ENCODE measurements around the gene METTL15. TPM values are rescaled to one million over a fixed set of nuclear protein-coding genes. Genes with fewer than 3 reads are reported as not detected.

METTL15 gene
- total and polyA plus RNA-seq, 2 experiments from 2014 or later: 9.0 to 19.8 TPM

GRCh38 chr11:28107191-28107749, 918 bp upstream of the METTL15 start:
- Mint-ChIP-seq H3K27ac (peak overlapping the region; percentile 99), H3K27me3 (ENCODE audit: insufficient read depth, low read depth, poor library complexity) (peaks cover 14% of the 10 kb centered on the region), H3K36me3 (ENCODE audit: low read depth) (no peaks in the 10 kb centered on the region), H3K4me3 (peak overlapping the region; percentile 99), H3K4me1 (peaks cover 22% of the 10 kb centered on the region), H3K9me3 (no peaks in the 10 kb centered on the region)
- Histone ChIP-seq H3F3A (replicated peaks; ENCODE audit: low read depth) (no peaks in the 10 kb centered on the region), H3K9me2 (ENCODE audit: insufficient read depth) (no peaks in the 10 kb centered on the region), H3K27me3 (ENCODE audit: insufficient read depth) (no peaks in the 10 kb centered on the region), H3K4me2 (peak overlapping the region; percentile 83), H3K4me3 (peak overlapping the region; percentile 81), H4K20me1 (replicated peaks; ENCODE audit: insufficient read depth) (no peaks in the 10 kb centered on the region), H3K27ac (ENCODE audit: low read depth) (0 out of 2 replicates have a peak overlapping the region, but pooled peaks have one; percentile 45), H3K4me1 (ENCODE audit: insufficient read depth) (peaks cover 5% of the 10 kb centered on the region), H3K36me3 (ENCODE audit: insufficient read depth) (no peaks in the 10 kb centered on the region), H2AFZ (peak overlapping the region; percentile 34; the same call in 1 of the 2 replicates), H3K79me2 (replicated peaks; ENCODE audit: insufficient read depth) (peaks cover 87% of the 10 kb centered on the region)
- TF ChIP-seq ZNF114 (CRISPR knock-in tag; IDR thresholded peaks at IDR 0.05): no peak
- TF ChIP-seq, protein P1, sequence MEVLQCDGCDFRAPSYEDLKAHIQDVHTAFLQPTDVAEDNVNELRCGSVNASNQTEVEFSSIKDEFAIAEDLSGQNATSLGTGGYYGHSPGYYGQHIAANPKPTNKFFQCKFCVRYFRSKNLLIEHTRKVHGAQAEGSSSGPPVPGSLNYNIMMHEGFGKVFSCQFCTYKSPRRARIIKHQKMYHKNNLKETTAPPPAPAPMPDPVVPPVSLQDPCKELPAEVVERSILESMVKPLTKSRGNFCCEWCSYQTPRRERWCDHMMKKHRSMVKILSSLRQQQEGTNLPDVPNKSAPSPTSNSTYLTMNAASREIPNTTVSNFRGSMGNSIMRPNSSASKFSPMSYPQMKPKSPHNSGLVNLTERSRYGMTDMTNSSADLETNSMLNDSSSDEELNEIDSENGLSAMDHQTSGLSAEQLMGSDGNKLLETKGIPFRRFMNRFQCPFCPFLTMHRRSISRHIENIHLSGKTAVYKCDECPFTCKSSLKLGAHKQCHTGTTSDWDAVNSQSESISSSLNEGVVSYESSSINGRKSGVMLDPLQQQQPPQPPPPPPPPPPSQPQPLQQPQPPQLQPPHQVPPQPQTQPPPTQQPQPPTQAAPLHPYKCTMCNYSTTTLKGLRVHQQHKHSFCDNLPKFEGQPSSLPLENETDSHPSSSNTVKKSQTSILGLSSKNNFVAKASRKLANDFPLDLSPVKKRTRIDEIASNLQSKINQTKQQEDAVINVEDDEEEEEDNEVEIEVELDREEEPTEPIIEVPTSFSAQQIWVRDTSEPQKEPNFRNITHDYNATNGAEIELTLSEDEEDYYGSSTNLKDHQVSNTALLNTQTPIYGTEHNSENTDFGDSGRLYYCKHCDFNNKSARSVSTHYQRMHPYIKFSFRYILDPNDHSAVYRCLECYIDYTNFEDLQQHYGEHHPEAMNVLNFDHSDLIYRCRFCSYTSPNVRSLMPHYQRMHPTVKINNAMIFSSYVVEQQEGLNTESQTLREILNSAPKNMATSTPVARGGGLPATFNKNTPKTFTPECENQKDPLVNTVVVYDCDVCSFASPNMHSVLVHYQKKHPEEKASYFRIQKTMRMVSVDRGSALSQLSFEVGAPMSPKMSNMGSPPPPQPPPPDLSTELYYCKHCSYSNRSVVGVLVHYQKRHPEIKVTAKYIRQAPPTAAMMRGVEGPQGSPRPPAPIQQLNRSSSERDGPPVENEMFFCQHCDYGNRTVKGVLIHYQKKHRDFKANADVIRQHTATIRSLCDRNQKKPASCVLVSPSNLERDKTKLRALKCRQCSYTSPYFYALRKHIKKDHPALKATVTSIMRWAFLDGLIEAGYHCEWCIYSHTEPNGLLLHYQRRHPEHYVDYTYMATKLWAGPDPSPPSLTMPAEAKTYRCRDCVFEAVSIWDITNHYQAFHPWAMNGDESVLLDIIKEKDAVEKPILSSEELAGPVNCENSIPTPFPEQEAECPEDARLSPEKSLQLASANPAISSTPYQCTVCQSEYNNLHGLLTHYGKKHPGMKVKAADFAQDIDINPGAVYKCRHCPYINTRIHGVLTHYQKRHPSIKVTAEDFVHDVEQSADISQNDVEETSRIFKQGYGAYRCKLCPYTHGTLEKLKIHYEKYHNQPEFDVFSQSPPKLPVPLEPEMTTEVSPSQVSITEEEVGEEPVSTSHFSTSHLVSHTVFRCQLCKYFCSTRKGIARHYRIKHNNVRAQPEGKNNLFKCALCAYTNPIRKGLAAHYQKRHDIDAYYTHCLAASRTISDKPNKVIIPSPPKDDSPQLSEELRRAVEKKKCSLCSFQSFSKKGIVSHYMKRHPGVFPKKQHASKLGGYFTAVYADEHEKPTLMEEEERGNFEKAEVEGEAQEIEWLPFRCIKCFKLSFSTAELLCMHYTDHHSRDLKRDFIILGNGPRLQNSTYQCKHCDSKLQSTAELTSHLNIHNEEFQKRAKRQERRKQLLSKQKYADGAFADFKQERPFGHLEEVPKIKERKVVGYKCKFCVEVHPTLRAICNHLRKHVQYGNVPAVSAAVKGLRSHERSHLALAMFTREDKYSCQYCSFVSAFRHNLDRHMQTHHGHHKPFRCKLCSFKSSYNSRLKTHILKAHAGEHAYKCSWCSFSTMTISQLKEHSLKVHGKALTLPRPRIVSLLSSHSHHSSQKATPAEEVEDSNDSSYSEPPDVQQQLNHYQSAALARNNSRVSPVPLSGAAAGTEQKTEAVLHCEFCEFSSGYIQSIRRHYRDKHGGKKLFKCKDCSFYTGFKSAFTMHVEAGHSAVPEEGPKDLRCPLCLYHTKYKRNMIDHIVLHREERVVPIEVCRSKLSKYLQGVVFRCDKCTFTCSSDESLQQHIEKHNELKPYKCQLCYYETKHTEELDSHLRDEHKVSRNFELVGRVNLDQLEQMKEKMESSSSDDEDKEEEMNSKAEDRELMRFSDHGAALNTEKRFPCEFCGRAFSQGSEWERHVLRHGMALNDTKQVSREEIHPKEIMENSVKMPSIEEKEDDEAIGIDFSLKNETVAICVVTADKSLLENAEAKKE (CRISPR knock-in tag; IDR thresholded peaks at IDR 0.05): no peak
- no peak for TF ChIP-seq NANOG (IDR thresholded peaks at IDR 0.05; ENCODE audit: borderline replicate concordance)
- TF ChIP-seq, protein P2, sequence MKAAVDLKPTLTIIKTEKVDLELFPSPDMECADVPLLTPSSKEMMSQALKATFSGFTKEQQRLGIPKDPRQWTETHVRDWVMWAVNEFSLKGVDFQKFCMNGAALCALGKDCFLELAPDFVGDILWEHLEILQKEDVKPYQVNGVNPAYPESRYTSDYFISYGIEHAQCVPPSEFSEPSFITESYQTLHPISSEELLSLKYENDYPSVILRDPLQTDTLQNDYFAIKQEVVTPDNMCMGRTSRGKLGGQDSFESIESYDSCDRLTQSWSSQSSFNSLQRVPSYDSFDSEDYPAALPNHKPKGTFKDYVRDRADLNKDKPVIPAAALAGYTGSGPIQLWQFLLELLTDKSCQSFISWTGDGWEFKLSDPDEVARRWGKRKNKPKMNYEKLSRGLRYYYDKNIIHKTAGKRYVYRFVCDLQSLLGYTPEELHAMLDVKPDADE (IDR thresholded peaks at IDR 0.05): no peak
- TF ChIP-seq JUNB (IDR thresholded peaks at IDR 0.05; ENCODE audit: unreplicated experiment): no peak
- TF ChIP-seq CREB1 (CRISPR knock-in tag; IDR thresholded peaks at IDR 0.05; ENCODE audit: low read depth): no peak
- TF ChIP-seq POLR2AphosphoS5 (IDR thresholded peaks at IDR 0.05; ENCODE audit: low read depth): no peak
- no peak for TF ChIP-seq ZNF331 (CRISPR knock-in tag; IDR thresholded peaks at IDR 0.05; ENCODE audit: low read depth)
- TF ChIP-seq EZH2 (IDR thresholded peaks at IDR 0.05; ENCODE audit: low read depth, unreplicated experiment): no peak
- ATAC-seq (peak; percentile 5; the same call in 2 of the 3 replicates), DNase-seq (ENCODE audit: low spot score) (peak; percentile 23)

All from GM23338 (cell line).